Activated T-cell treated with anti-CD3 and anti-CD28 coated beads, Interleukin-2, amount 50 U/mL, for 72 hours (primary cell): ENCODE results near the gene IL20RB. TPM values are rescaled to one million over a fixed set of nuclear protein-coding genes. Genes with fewer than 3 reads are reported as not detected.
"Not testable (repeated sequence)": the region's sequence is repeated elsewhere in the genome, so short reads cannot be mapped to it uniquely, and the experiment has no call there.

Experiments
- ATAC-seq, 2 donors: fragments of 150-1000 bp; cut with Tn5 transposase; replicated peaks in 1 of 2; 2 replicates each; pipeline ENCODE4 v1.10.0; 2021; ENCODE audit warnings: moderate library complexity in 2 of 2, mild to moderate bottlenecking in 1 of 2
- DNase-seq, 2 donors: peaks; one replicate each; pipeline ENCODE4 v3.0.0; 2021 to 2022; ENCODE audit warnings: mixed read lengths in 1 of 2
- H3K27ac Mint-ChIP-seq: one replicate; pipeline ENCODE4 v1.8.0; 2022; ENCODE audit warnings: mild to moderate bottlenecking, moderate library complexity, mixed read lengths
- H3K27me3 Mint-ChIP-seq: one replicate; pipeline ENCODE4 v1.8.0; 2022; ENCODE audit warnings: low read depth, mixed read lengths
- H3K36me3 Mint-ChIP-seq, 2 donors: one replicate each; pipeline ENCODE4 v1.8.0; 2022; ENCODE audit warnings: mixed read lengths in 2 of 2, mild to moderate bottlenecking in 1 of 2; ENCODE audit not compliant: insufficient read depth in 2 of 2
- H3K4me1 Mint-ChIP-seq: one replicate; pipeline ENCODE4 v1.8.0; 2022; ENCODE audit warnings: low read depth, mixed read lengths
- H3K4me3 Mint-ChIP-seq, 2 donors: one replicate each; pipeline ENCODE4 v1.8.0; 2022; ENCODE audit warnings: mild to moderate bottlenecking in 2 of 2, mixed read lengths in 2 of 2, moderate library complexity in 2 of 2
- H3K9me3 Mint-ChIP-seq, 2 donors: one replicate each; pipeline ENCODE4 v1.8.0; 2022; ENCODE audit warnings: mixed read lengths in 2 of 2
- total RNA-seq, 2 donors: library from RNA; stranded (reverse); gene quantifications; one replicate each; pipeline ENCODE4 v1.2.3, GENCODE V29; 2022

Gene IL20RB
- total RNA-seq, 2 donors from 2014 or later, result 1.7 to 2.0 TPM

- no peaks in the 10 kb centered on the region for H3K27me3 Mint-ChIP-seq
- H3K9me3 Mint-ChIP-seq, result no peaks in the 10 kb centered on the region
- no peak for DNase-seq
- no peak for ATAC-seq
- H3K36me3 Mint-ChIP-seq, result no peaks in the 10 kb centered on the region
- no peak overlapping the region for H3K27ac Mint-ChIP-seq
- peaks cover 4% of the 10 kb centered on the region for H3K4me1 Mint-ChIP-seq
- no peak overlapping the region for H3K4me3 Mint-ChIP-seq
These were observed 42.3 kb downstream of the IL20RB start for GRCh38 chr3:137000039-137000438.

- DNase-seq, H3K27me3 Mint-ChIP-seq, H3K36me3 Mint-ChIP-seq, H3K27ac Mint-ChIP-seq, ATAC-seq, H3K9me3 Mint-ChIP-seq, H3K4me1 Mint-ChIP-seq, H3K4me3 Mint-ChIP-seq: not testable (repeated sequence)
These were observed 49.6 kb downstream of the IL20RB start for GRCh38 chr3:137007376-137007775.

- DNase-seq, result no peak
- no peak overlapping the region for H3K4me3 Mint-ChIP-seq
- H3K27me3 Mint-ChIP-seq, result no peaks in the 10 kb centered on the region
- H3K4me1 Mint-ChIP-seq, result no peaks in the 10 kb centered on the region
- ATAC-seq, result no peak
- no peaks in the 10 kb centered on the region for H3K9me3 Mint-ChIP-seq
- H3K27ac Mint-ChIP-seq, result no peak overlapping the region
- H3K36me3 Mint-ChIP-seq, result no peaks in the 10 kb centered on the region
These were observed 50.3 kb downstream of the IL20RB start for GRCh38 chr3:137008131-137008530.

GRCh38 chr3:137008976-137009375 is 51.2 kb downstream of the IL20RB start:
- Mint-ChIP-seq H3K27ac (no peak overlapping the region), H3K4me1 (peaks cover 5% of the 10 kb centered on the region), H3K4me3 (no peak overlapping the region), H3K27me3 (no peaks in the 10 kb centered on the region), H3K9me3 (no peaks in the 10 kb centered on the region), H3K36me3 (no peaks in the 10 kb centered on the region)
- DNase-seq (no peak), ATAC-seq (no peak)

- peaks cover 7% of the 10 kb centered on the region for H3K4me1 Mint-ChIP-seq
- no peak for ATAC-seq
- no peak overlapping the region for H3K4me3 Mint-ChIP-seq
- DNase-seq, result no peak
- no peak overlapping the region for H3K27ac Mint-ChIP-seq
- H3K9me3 Mint-ChIP-seq, result no peaks in the 10 kb centered on the region
- H3K27me3 Mint-ChIP-seq, result no peaks in the 10 kb centered on the region
- no peaks in the 10 kb centered on the region for H3K36me3 Mint-ChIP-seq
These were observed 52.4 kb downstream of the IL20RB start for GRCh38 chr3:137010137-137010536.

DNA sequence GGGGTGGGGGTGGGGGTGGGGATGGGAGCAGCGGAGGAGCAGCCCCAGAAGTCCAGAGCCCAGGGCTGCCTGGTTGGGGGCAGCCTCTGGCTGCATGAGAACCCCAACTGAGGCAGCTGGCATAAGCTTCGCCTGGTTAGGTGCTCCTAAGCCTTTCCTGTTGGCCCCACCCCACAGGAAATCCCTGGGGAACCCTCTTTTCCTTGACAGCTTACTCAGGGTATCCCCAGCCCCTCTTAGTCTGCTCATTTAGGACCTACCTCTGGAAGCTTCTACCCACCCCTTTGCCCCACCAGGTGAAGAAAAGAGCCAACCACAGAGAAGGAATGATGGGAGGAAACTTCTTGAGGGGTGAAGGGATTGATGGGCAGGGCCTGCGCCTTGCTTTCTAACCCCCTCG is 53.4 kb downstream of the IL20RB start:
- Mint-ChIP-seq H3K4me3 (no peak overlapping the region), H3K27me3 (no peaks in the 10 kb centered on the region), H3K4me1 (peaks cover 7% of the 10 kb centered on the region), H3K9me3 (no peaks in the 10 kb centered on the region), H3K27ac (no peak overlapping the region), H3K36me3 (no peaks in the 10 kb centered on the region)
- no peak for DNase-seq
- ATAC-seq, result no peak

DNA sequence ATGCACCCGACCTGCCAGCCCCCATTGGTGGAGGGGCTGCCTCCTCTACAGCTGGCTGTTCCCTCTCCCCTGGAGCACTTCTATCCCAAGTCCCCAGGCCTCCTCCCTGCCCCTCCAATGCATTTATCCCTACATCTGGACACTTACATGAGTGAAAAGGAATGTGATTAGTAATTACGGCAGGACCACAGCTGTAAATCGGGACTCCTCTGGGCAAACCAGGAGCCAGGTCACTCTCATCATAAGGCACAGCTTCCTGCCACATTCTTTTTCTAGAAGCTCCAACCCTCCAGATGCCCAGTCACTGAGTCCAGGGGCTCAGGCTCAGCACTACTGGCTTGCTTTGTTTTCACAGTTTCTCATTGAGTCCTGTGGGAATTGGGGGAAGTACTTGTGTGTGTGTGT is 54.3 kb downstream of the IL20RB start:
- no peaks in the 10 kb centered on the region for H3K9me3 Mint-ChIP-seq
- peaks cover 7% of the 10 kb centered on the region for H3K4me1 Mint-ChIP-seq
- no peaks in the 10 kb centered on the region for H3K27me3 Mint-ChIP-seq
- H3K27ac Mint-ChIP-seq, result no peak overlapping the region
- ATAC-seq (no peak), DNase-seq (no peak)
- no peak overlapping the region for H3K4me3 Mint-ChIP-seq
- H3K36me3 Mint-ChIP-seq, result no peaks in the 10 kb centered on the region

GRCh38 chr3:137013951-137014688 is 56.3 kb downstream of the IL20RB start:
- peak; percentile 90 to 95 for ATAC-seq
- peak overlapping the region; percentile 69 to 75 for H3K4me3 Mint-ChIP-seq
- peak; percentile 80 to 87 for DNase-seq
- H3K4me1 Mint-ChIP-seq, result peaks cover 7% of the 10 kb centered on the region
- H3K27ac Mint-ChIP-seq, result peak overlapping the region; percentile 85
- H3K9me3 Mint-ChIP-seq, result no peaks in the 10 kb centered on the region
- no peaks in the 10 kb centered on the region for H3K36me3 Mint-ChIP-seq
- no peaks in the 10 kb centered on the region for H3K27me3 Mint-ChIP-seq

DNA sequence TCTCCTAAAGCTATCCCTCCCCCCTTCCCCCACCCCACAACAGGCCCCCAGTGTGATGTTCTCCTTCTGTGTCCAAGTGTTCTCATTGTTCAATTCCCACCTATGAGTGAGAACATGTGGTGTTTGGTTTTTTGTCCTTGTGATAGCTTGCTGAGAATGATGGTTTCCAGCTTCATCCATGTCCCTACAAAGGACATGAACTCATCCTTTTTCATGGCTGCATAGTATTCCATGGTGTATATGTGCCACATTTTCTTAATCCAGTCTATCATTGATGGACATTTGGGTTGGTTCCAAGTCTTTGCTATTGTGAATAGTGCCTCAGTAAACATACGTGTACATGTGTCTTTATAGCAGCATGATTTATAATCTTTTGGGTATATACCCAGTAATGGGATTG is 59.5 kb downstream of the IL20RB start:
- ATAC-seq, H3K27me3 Mint-ChIP-seq, H3K4me1 Mint-ChIP-seq, H3K36me3 Mint-ChIP-seq, H3K4me3 Mint-ChIP-seq, H3K9me3 Mint-ChIP-seq, H3K27ac Mint-ChIP-seq, DNase-seq: not testable (repeated sequence)

GRCh38 chr3:137020315-137020714 is 62.5 kb downstream of the IL20RB start:
- ATAC-seq, result no peak

GRCh38 chr3:137020888-137021287 is 63.1 kb downstream of the IL20RB start:
- H3K4me1 Mint-ChIP-seq, result no peaks in the 10 kb centered on the region
- H3K36me3 Mint-ChIP-seq, result no peaks in the 10 kb centered on the region
- DNase-seq, result no peak

More at GRCh38 chr3:137020315-137020714, 62.5 kb downstream of the IL20RB start:
- Mint-ChIP-seq H3K27ac (no peak overlapping the region), H3K9me3 (no peaks in the 10 kb centered on the region), H3K4me1 (no peaks in the 10 kb centered on the region), H3K27me3 (no peaks in the 10 kb centered on the region), H3K4me3 (no peak overlapping the region), H3K36me3 (no peaks in the 10 kb centered on the region)
- no peak for DNase-seq

GRCh38 chr3:137024348-137024747 is 66.6 kb downstream of the IL20RB start:
- no peaks in the 10 kb centered on the region for H3K27me3 Mint-ChIP-seq
- no peak for DNase-seq
- no peaks in the 10 kb centered on the region for H3K4me1 Mint-ChIP-seq
- no peak for ATAC-seq
- no peaks in the 10 kb centered on the region for H3K36me3 Mint-ChIP-seq
- no peak overlapping the region for H3K27ac Mint-ChIP-seq
- no peaks in the 10 kb centered on the region for H3K9me3 Mint-ChIP-seq
- no peak overlapping the region for H3K4me3 Mint-ChIP-seq

More at GRCh38 chr3:137020888-137021287, 63.1 kb downstream of the IL20RB start:
- H3K4me3 Mint-ChIP-seq, result no peak overlapping the region
- H3K27me3 Mint-ChIP-seq, result no peaks in the 10 kb centered on the region
- ATAC-seq, result no peak
- no peaks in the 10 kb centered on the region for H3K9me3 Mint-ChIP-seq
- no peak overlapping the region for H3K27ac Mint-ChIP-seq

DNA sequence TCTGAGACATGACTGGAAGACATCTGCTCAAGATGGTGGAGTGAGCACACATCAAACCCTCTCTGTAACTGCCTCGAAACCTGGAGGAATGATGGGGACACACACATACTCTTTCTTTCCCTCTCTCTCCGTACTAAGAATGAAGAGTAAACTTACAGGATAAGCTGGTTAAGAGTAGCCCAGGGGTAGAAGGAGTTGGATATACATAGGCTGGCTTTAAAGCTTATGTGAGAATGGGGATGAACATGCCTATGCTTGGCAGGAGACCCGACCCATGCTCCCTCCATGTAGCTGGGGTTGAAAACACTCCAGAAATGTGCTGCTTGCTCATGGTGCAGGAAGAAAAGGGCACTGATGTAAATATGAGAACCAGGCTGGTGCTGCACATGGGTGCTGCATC is 68.9 kb downstream of the IL20RB start:
- H3K9me3 Mint-ChIP-seq, result no peaks in the 10 kb centered on the region
- no peak overlapping the region for H3K4me3 Mint-ChIP-seq
- H3K27ac Mint-ChIP-seq, result no peak overlapping the region
- no peaks in the 10 kb centered on the region for H3K36me3 Mint-ChIP-seq
- ATAC-seq, result no peak
- H3K27me3 Mint-ChIP-seq, result peaks cover 12% of the 10 kb centered on the region
- DNase-seq, result no peak
- H3K4me1 Mint-ChIP-seq, result no peaks in the 10 kb centered on the region
